ENCODE data around the gene AGAP1.

- TF ChIP-seq POLR2A (IDR thresholded peaks at IDR 0.05) (no peak), CTCF (IDR thresholded peaks at IDR 0.05) (no peak)
Observed at GRCh38 chr2:235938611-235939010, 444.8 kb downstream of the AGAP1 start.

Measured in heart left ventricle (tissue), 13 donors.